HG03521 (cell line): ENCODE measurements around the gene BMP6.
A peak's percentile ranks its signal among the peaks of the same experiment; 100 is the strongest.

Experiments
- ATAC-seq: cut with Tn5 transposase; IDR thresholded peaks from one replicate; pipeline ENCODE4 v1.9.1; 2021; ENCODE audit warnings: mild to moderate bottlenecking, moderate library complexity; ENCODE audit not compliant: unreplicated experiment

BMP6 gene

GRCh38 chr6:7719364-7719850 lies 6.5 kb upstream of the BMP6 start:
- no peak for ATAC-seq

- no peak for ATAC-seq
Measured at GRCh38 chr6:7720346-7720745, 5.6 kb upstream of the BMP6 start.

DNA sequence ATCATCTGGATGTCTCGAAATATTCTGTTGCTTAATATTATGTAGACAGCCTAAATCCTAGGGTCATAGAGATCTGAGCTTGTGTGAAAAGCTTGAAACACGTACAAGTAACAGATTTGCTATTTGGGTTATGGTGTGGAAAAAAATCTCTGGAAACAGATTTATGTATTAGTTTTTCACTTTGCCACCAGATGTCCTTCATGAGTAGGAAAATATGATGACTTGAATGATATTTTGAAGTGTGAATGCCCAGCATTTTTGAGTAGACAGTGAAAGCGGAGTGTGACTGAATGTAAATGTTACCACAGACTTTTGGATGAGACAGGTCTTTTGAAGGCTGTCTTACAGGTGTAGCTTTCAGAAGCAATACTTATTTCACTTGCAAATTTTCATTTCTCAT lies 4.2 kb upstream of the BMP6 start:
- ATAC-seq: no peak

- no peak for ATAC-seq
Measured at GRCh38 chr6:7723041-7723447, 2.9 kb upstream of the BMP6 start.

GRCh38 chr6:7723554-7723953 lies 2.3 kb upstream of the BMP6 start:
- ATAC-seq: no peak

DNA sequence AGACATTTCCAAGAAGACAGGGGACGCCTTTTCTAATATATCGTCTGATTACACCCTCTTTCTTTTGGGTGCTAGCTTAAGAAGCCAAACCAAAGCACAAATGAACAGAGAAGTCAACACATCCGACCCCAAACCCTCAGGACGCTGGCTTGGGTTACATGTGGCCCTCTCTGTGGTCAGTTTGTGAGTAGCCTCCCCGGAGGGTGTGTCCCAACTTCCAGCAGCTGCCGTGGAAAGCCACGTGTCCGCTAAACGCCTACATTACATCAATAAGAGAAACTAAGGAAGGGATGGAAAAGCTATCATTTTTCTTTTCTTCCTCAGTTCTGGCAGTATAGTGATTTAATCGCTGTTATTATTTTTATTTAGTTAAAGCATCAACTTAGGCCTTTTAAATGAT lies 487 bp upstream of the BMP6 start:
- no peak for ATAC-seq

DNA sequence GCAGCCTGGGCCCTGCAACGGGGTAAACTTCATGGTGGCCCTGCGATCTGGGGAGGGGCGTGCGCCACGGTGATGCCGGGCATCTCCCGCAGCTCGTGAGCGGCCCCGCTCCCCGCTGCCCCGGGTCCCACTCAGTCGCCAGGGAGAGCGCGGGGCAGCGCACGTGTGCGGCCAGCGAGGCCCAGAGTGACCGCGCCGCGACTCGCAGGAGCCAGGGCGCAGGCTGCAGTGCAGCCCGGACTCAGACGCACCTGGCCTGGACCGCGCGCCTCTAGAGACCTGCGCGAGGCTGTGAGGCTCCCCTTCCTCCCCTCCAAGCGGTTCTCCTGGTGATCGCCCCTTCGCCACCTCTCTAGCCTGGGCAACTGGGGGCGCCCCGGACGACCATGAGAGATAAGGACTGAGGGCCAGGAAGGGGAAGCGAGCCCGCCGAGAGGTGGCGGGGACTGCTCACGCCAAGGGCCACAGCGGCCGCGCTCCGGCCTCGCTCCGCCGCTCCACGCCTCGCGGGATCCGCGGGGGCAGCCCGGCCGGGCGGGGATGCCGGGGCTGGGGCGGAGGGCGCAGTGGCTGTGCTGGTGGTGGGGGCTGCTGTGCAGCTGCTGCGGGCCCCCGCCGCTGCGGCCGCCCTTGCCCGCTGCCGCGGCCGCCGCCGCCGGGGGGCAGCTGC lies 652 bp downstream of the BMP6 start:
- peak; percentile 10 for ATAC-seq

DNA sequence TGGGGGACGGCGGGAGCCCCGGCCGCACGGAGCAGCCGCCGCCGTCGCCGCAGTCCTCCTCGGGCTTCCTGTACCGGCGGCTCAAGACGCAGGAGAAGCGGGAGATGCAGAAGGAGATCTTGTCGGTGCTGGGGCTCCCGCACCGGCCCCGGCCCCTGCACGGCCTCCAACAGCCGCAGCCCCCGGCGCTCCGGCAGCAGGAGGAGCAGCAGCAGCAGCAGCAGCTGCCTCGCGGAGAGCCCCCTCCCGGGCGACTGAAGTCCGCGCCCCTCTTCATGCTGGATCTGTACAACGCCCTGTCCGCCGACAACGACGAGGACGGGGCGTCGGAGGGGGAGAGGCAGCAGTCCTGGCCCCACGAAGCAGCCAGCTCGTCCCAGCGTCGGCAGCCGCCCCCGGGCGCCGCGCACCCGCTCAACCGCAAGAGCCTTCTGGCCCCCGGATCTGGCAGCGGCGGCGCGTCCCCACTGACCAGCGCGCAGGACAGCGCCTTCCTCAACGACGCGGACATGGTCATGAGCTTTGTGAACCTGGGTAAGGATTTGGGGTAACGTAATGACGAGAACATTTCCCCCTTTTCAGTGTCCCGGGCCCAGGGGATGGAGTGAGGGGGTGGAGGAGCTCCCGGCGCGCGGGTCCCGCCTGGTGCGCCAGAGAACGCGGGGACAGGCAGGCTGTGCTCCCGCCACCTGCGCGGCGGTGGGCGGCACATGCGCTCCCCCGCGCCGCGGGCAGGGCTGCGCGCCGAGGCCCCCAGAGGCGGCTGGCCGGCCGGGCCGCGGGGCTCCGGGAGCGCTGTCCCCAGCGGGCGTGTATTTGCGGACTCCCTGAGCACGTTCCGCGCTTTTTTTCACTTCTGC lies 1.4 kb downstream of the BMP6 start:
- peak; percentile 3 for ATAC-seq

DNA sequence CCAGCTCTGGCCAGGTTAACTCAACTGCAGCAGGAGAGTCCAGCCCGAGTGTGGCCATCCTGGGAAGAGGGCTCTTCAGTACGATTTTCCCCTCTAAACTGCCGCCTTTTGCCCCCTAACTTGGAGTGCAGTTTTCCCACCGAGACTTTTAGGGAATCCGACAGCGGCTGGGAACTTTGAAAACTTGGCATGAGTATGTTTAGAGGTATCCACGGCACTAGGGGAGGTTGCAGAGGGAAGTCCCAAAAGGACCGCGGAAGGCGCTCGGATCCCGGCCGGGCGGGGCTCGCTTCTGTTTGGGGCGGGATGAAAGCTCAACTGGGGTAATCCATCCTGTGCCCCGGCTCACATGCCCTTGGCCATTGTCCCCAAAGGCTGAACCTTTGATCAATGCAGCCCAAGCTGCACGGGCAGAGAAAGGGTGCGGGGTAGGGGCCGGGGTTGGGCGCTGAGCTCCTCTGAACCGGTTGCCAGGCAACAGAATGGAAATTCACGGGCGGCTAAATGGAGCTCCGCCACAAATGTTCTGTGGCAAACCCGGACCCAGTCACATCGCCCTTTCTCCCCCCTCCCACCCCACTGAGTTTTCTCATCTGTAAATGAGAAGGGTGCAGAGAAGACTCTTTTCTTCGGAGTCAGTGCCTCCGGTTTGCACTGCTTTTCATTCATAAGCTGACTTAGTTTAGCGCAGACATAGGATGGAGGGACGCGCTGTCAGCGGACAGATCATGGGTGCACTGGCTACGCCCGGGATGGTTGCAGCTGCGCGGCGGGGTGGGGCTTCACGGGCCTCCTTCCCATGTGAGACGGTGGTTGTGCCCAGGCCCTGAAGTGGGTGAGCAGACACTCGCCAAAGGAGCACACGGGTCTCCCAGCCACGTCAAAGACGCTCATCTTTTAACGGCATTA lies 2.3 kb downstream of the BMP6 start:
- ATAC-seq: no peak

DNA sequence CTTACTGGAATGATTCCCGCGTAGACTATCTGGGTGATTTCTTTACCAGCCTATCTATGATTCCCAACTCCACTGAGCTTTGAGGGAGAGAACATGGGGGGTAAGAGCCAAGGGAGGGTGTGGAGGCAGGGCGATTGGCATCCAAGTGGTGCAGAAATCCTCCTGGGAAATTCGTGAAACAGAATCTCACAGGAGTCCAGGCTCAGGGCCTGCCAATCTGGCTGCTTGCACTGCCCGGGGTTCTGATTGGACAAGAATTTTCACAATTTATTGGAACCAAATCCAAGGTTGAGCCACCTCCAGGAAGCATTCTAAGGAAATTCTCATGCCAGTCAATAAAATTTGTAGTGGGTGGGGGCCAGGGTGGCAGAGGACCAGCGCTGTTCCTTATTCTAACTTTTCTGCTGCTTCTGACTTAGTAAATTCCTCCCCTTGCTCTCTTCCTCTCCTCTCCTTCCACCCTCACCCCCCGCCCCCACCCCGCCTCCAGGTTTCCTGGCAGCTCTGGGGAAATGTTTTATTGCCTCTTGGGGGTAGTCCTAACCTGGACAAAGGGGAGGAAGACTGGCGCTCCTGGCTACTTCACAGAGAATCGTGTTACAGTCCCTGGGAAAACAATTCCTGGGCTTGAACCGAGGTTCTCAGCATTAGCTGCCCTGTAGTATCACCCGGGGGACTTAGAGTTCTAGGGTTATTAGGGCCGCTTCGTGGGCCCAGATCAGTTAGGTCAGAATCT lies 3.1 kb downstream of the BMP6 start:
- ATAC-seq: no peak

DNA sequence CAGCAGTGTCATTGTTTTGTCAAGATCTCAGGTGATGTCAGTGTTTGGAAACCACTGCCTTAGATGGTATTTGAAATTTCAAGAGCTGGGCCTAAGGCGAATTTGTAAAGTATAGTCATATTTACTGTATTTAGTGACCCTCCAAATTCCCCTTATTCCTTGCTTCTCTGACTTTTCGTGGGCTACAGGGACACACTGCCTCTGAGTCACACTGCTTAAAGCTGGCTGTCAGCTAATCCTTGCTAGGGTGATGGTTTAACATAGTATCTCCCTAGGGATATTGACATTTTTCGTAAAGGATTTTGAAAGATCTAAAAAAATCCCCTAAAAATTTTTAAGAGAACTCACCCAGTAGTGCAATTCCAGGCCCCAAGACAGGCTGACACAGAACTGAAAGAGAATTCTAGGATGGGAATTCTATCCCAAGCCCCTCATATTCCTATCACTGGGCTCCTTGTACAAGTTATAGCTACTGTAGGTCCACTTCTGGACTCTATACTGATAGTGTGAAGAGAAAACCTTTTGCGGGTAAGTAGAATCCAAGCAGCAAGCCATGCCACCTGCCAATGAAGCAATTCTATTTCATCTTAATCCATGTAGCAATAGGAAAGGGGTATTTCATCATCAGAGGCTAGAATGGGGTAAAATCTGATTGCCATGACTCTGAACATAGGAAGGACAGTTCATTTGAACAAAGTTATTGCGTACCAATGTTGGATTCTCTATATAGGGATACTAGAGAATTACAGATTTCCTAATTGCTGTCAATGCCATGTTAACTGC lies 4.3 kb downstream of the BMP6 start:
- ATAC-seq: no peak

- ATAC-seq: no peak
Measured at GRCh38 chr6:7730784-7731227, 4.9 kb downstream of the BMP6 start.

DNA sequence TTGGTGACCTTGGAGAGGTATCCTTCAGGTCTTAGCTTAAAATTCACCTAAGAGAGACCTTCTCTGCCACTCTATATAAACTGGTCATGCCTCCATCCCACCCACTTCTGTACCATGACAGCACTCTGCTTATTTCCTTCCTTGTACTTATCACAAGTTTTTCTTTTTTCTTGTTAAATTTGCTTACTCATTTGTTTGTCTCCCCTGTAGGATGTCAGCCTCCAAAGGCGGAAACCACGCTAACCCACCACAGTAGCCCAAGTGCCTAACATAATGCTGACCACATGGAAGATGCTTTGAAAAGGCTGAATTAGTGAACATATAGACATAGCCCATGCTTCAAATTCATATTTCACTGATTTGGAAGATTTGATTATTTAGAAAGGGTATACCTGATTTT lies 5.4 kb downstream of the BMP6 start:
- ATAC-seq: no peak

DNA sequence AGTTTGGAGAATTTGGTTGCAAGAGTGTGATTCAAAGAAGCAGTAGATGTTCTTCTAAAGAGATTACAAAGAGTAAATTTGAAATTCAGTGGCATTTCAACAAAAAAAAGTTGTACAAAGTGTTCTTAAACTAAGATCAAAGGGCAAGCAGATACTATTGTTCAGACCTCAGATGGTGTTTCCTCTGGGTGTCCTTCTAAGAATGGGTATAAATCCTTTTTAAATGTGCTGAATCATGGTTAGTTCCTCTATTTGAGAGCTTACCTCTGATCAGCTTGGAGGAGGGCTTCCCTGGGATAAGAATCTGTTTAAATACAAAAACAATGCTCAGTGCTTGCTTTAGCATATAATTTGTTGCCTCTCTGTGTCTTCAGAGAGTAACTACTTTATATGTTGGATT lies 6.3 kb downstream of the BMP6 start:
- no peak for ATAC-seq

- ATAC-seq: no peak
Measured at GRCh38 chr6:7734707-7735383, 8.9 kb downstream of the BMP6 start.

- ATAC-seq: no peak
Measured at GRCh38 chr6:7737106-7737505, 11.2 kb downstream of the BMP6 start.

GRCh38 chr6:7737867-7738266 lies 12.0 kb downstream of the BMP6 start:
- no peak for ATAC-seq

- no peak for ATAC-seq
Measured at GRCh38 chr6:7742223-7742785, 16.4 kb downstream of the BMP6 start.

DNA sequence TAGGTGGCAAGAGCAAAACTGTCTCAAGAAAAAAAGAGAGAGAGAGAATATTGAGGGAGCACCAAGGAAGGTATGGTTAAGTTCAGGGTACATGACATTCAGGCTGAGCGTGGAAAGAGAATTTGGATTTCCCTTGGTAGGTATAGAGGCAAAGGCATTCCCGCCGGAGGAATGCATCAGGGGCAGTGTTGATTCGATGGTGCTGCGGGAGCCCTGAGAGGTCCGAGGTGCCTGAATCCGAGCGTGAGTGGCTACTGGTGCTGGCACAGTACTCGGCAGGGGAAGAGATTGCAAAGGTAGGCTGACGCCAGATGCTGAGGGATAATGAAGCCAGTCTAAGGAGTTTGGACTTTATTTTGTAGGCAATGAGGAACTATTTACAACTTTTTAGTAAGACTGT lies 20.0 kb downstream of the BMP6 start:
- no peak for ATAC-seq
